OCI-LY1 (cell line): Measurements from ENCODE around the gene EDEM3.

Source experiments
- EZH2 ChIP-seq: fragments of 200-600 bp; sonication (generic), shearing (Covaris generic); IDR thresholded peaks from 2 replicates; pipeline ENCODE4 v1.8.0; 2017; ENCODE audit warnings: borderline replicate concordance, mixed run types, mild to moderate bottlenecking, antibody characterized with exemption, low read length, moderate library complexity, mixed read lengths
- TF ChIP-seq, protein P1 (sequence below): fragments of 200-600 bp; sonication (generic), shearing (Covaris generic); IDR thresholded peaks from 2 replicates; pipeline ENCODE4 v1.5.1; 2017; ENCODE audit warnings: mild to moderate bottlenecking, antibody characterized with exemption, low read length, moderate library complexity, mixed read lengths

DNA sequence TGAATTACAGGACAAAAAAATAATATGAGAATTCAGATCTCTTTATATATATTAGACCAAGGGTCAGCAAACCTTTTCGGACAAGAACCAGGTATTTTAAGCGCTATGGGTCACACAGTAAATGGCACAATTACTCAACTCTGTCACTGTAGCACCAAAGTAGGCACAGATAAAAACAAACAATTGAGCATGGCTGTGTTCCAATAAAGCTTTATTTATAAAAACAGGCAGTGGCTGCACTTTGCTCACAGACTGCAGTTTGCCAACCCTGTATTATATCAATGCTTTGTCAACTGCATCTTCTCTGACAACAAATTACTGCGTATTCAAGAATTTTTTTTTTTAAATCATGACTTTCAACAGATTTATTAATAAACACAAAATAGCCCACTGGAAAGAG lies 29.8 kb downstream of the EDEM3 start:
- TF ChIP-seq, protein P1, sequence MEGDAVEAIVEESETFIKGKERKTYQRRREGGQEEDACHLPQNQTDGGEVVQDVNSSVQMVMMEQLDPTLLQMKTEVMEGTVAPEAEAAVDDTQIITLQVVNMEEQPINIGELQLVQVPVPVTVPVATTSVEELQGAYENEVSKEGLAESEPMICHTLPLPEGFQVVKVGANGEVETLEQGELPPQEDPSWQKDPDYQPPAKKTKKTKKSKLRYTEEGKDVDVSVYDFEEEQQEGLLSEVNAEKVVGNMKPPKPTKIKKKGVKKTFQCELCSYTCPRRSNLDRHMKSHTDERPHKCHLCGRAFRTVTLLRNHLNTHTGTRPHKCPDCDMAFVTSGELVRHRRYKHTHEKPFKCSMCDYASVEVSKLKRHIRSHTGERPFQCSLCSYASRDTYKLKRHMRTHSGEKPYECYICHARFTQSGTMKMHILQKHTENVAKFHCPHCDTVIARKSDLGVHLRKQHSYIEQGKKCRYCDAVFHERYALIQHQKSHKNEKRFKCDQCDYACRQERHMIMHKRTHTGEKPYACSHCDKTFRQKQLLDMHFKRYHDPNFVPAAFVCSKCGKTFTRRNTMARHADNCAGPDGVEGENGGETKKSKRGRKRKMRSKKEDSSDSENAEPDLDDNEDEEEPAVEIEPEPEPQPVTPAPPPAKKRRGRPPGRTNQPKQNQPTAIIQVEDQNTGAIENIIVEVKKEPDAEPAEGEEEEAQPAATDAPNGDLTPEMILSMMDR, result no peak
- no peak for TF ChIP-seq EZH2
